PC-3 (cell line): ENCODE data around the gene CBL. TPM values are rescaled to one million over a fixed set of nuclear protein-coding genes. Genes with fewer than 3 reads are reported as not detected.
A peak's percentile ranks its signal among the peaks of the same experiment; 100 is the strongest.

ENCODE experiments used
- ATAC-seq: fragments of 200-7000 bp; cut with Tn5 transposase; 2 replicates; pipeline ENCODE4 v1.9.1; 2020; ENCODE audit warnings: mild to moderate bottlenecking, moderate library complexity
- BruUV-seq: library from RNA; stranded (reverse); fragments of 400-500 nt; replicated peaks from 2 replicates; lab custom pipeline; 2021; lab: Mats Ljungman, UMichigan
- CTCF ChIA-PET: fragments of 300-600 bp; sonication (Branson Sonifier 250); formaldehyde crosslinking; loops from one replicate; lab custom pipeline; 2022; ENCODE audit warnings: antibody characterized with exemption; lab: Charles Lee
- POLR2A ChIA-PET: fragments of 300-600 bp; sonication (Branson Sonifier 250); formaldehyde crosslinking; loops from one replicate; lab custom pipeline; 2022; ENCODE audit warnings: antibody characterized with exemption; ENCODE audit not compliant: unreplicated experiment; lab: Charles Lee
- DNase-seq: peaks from one replicate; pipeline ENCODE4 v3.0.0-alpha.2; 2015
- H2AFZ ChIP-seq: fragments of 300-600 bp; sonication (generic); 2 replicates; pipeline ENCODE4 v1.6.0; 2016; ENCODE audit warnings: antibody characterized with exemption, low read length
- H3F3A ChIP-seq: fragments of 300-600 bp; sonication (generic); one replicate; pipeline ENCODE4 v1.6.0; 2017; ENCODE audit warnings: antibody characterized with exemption, low read length, control low read depth, mild to moderate bottlenecking; ENCODE audit not compliant: unreplicated experiment
- H3K27ac ChIP-seq: fragments of 300-600 bp; sonication (generic); 2 replicates; pipeline ENCODE4 v1.5.1; 2016; ENCODE audit warnings: mild to moderate bottlenecking, low read length
- H3K27me3 ChIP-seq: fragments of 300-600 bp; sonication (generic); 2 replicates; pipeline ENCODE4 v1.6.1; 2016; ENCODE audit warnings: low read length, mixed read lengths
- H3K36me3 ChIP-seq: fragments of 300-600 bp; sonication (generic); 2 replicates; pipeline ENCODE4 v1.6.1; 2016; ENCODE audit warnings: low read depth, mixed run types, low read length, mixed read lengths
- H3K4me1 ChIP-seq: fragments of 300-600 bp; sonication (generic); 2 replicates; pipeline ENCODE4 v1.5.1; 2016; ENCODE audit warnings: low read length; ENCODE audit not compliant: insufficient read depth
- H3K4me2 ChIP-seq: fragments of 300-600 bp; sonication (generic); 2 replicates; pipeline ENCODE4 v1.6.0; 2016; ENCODE audit warnings: low read length
- H3K4me3 ChIP-seq: fragments of 300-600 bp; sonication (generic); 2 replicates; pipeline ENCODE4 v1.5.1; 2016; ENCODE audit warnings: mild to moderate bottlenecking, low read length, mixed read lengths
- H3K79me2 ChIP-seq: fragments of 300-600 bp; sonication (generic); 2 replicates; pipeline ENCODE4 v1.6.1; 2017; ENCODE audit warnings: low read length, mixed read lengths
- H3K9ac ChIP-seq: fragments of 300-600 bp; sonication (generic); 2 replicates; pipeline ENCODE4 v1.6.0; 2016; ENCODE audit warnings: mild to moderate bottlenecking, low read length
- H3K9me2 ChIP-seq: fragments of 300-600 bp; sonication (generic); replicated peaks from 2 replicates; pipeline ENCODE4 v1.6.1; 2016; ENCODE audit warnings: mixed run types, low read length, mixed read lengths
- H3K9me3 ChIP-seq: fragments of 300-600 bp; sonication (generic); 2 replicates; pipeline ENCODE4 v1.6.1; 2016; ENCODE audit warnings: low read length, mixed read lengths
- H4K20me1 ChIP-seq: fragments of 300-600 bp; sonication (generic); 2 replicates; pipeline ENCODE4 v1.6.1; 2016; ENCODE audit warnings: low read length, mixed read lengths
- EZH2 ChIP-seq: fragments of 300-600 bp; sonication (generic); IDR thresholded peaks from one replicate; pipeline ENCODE4 v1.6.1; 2017; ENCODE audit warnings: antibody characterized with exemption, mild to moderate bottlenecking, low read length; ENCODE audit not compliant: unreplicated experiment
- EZH2phosphoT487 ChIP-seq: fragments of 300-600 bp; sonication (generic); IDR thresholded peaks from 2 replicates; pipeline ENCODE4 v1.6.1; 2018; ENCODE audit warnings: mild to moderate bottlenecking, antibody characterized with exemption, low read length, borderline replicate concordance
- intact Hi-C: fragments of 100-400 bp; cut with micrococcal nuclease; formaldehyde crosslinking; loops from 2 replicates; pipeline ENCODE4 v1.9.0; 2023
- total RNA-seq: library from RNA; depleted of rRNA; stranded (reverse); fragments of >200 nt; gene quantifications from 2 replicates; pipeline ENCODE4 v1.2.3, GENCODE V29; 2014
- TF ChIP-seq, protein P1 (sequence below): fragments of 300-600 bp; sonication (generic); conservative IDR thresholded peaks from 2 replicates; pipeline ENCODE4 v1.5.1; 2017; ENCODE audit warnings: antibody characterized with exemption, low read depth, mild to moderate bottlenecking, low read length

CBL gene
- total RNA-seq, 1 experiment from 2014 or later = 11.4 TPM

DNA sequence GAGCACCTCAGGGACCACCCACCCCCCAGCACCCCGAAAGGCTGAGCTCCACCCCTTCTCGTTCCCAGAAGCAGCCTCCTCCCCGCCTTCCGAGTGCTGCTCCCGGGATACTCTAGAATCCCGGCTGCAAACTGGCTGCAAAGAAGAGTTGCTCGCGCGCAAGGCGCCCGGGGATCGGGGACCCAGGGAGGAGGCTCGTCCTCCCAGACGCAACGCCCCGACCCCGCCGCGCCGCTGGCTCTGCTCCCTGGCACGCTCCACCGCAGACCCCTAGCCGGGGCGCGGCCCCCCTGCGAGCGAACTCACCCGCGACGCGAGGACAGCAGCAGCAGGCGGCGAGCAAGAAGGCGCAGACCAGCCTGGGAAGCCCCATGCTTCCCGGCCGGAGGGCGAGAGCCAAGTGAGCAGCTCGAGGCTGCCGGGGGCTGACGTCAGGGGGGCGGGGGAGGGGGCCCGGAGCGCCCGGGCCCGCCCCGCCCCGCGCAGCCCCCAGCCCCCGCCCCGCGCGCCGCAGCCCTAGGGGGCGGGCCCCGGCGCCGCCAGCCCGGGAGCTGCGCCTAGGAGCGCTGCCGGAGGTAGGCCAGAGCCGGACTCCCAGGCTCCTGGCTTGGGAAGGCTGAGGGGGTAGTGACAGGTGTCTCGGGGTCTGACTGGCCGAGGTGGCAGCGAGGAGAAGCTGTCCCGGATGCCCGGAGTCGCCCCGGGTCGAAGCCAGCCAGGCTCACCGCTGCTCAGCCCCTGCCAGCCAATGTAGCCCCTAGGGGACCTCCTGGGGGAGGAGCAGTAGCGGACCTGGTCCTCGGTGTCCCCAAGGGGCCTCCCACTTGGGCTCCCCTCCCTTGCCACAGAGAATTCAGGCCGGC lies 110.8 kb downstream of the CBL start, which contains the start of gene MCAM:
Gene MCAM, minus strand, starts transcription at position 402 of the 863 bp plus-strand sequence. Its CDS starts 29 bp downstream, at position 373.
- Histone ChIP-seq H3F3A (no peaks in the 10 kb centered on the region), H3K79me2 (peaks cover 29% of the 10 kb centered on the region), H3K36me3 (peaks cover 25% of the 10 kb centered on the region), H3K27ac (peak within 1 kb of the TSS; percentile 64), H2AFZ (peak within 1 kb of the TSS; percentile 71), H3K4me2 (peak within 1 kb of the TSS; percentile 94), H3K9ac (peak within 1 kb of the TSS; percentile 63), H3K9me2 (no peaks in the 10 kb centered on the region), H3K9me3 (no peaks in the 10 kb centered on the region), H4K20me1 (0 out of 2 replicates have a peak, but pooled peaks cover 5% of the 10 kb centered on the region), H3K4me1 (peaks cover 43% of the 10 kb centered on the region), H3K4me3 (peak within 1 kb of the TSS; percentile 92), H3K27me3 (no peaks in the 10 kb centered on the region)
- ATAC-seq (peak; percentile 11), DNase-seq (peak; percentile 53)
- ChIA-PET CTCF (no interaction called here), POLR2A (interaction anchor here (0.5 to 0.7 kb wide), 2 partner anchors 44 to 142 kb away, joined by 3 read pairs; no protein-coding TSS in a partner anchor)
- intact Hi-C loops = no loop called here
- TF ChIP-seq, protein P1, sequence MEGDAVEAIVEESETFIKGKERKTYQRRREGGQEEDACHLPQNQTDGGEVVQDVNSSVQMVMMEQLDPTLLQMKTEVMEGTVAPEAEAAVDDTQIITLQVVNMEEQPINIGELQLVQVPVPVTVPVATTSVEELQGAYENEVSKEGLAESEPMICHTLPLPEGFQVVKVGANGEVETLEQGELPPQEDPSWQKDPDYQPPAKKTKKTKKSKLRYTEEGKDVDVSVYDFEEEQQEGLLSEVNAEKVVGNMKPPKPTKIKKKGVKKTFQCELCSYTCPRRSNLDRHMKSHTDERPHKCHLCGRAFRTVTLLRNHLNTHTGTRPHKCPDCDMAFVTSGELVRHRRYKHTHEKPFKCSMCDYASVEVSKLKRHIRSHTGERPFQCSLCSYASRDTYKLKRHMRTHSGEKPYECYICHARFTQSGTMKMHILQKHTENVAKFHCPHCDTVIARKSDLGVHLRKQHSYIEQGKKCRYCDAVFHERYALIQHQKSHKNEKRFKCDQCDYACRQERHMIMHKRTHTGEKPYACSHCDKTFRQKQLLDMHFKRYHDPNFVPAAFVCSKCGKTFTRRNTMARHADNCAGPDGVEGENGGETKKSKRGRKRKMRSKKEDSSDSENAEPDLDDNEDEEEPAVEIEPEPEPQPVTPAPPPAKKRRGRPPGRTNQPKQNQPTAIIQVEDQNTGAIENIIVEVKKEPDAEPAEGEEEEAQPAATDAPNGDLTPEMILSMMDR = no peak
- TF ChIP-seq EZH2 (no peak), EZH2phosphoT487 (no peak)
- no TSS peak for BruUV-seq

- Histone ChIP-seq H3K79me2 (peaks cover 29% of the 10 kb centered on the region), H3F3A (no peaks in the 10 kb centered on the region), H3K4me3 (peak overlapping the region; percentile 43; the same call in 1 of the 2 replicates), H4K20me1 (0 out of 2 replicates have a peak, but pooled peaks cover 5% of the 10 kb centered on the region), H3K27ac (peak overlapping the region; percentile 64), H3K9me3 (no peaks in the 10 kb centered on the region), H3K4me1 (peaks cover 50% of the 10 kb centered on the region), H3K9ac (no peak overlapping the region; the same call in 1 of the 2 replicates), H2AFZ (0 out of 2 replicates have a peak overlapping the region, but pooled peaks have one; percentile 25), H3K27me3 (no peaks in the 10 kb centered on the region), H3K36me3 (peaks cover 19% of the 10 kb centered on the region), H3K9me2 (no peaks in the 10 kb centered on the region), H3K4me2 (peak overlapping the region; percentile 71)
- no peak for DNase-seq
- TF ChIP-seq, protein P1 = no peak
- no peak for TF ChIP-seq EZH2
- no peak for TF ChIP-seq EZH2phosphoT487
- ATAC-seq = no peak
- CTCF ChIA-PET = interaction anchor here (0.5 kb wide), 1 partner anchor 10 kb away, joined by 3 read pairs; no protein-coding TSS in a partner anchor
- no TSS peak for BruUV-seq
- POLR2A ChIA-PET = interaction anchor here (0.5 to 0.6 kb wide), 2 partner anchors 21 to 43 kb away, joined by 3 to 18 read pairs; no protein-coding TSS in a partner anchor
- intact Hi-C loops = no loop called here
These were observed 111.6 kb downstream of the CBL start for GRCh38 chr11:119317592-119318239.
